Measurements from ENCODE around the gene RABGAP1L.

GRCh38 chr1:174159252-174160108 is at the start of gene RABGAP1L:
- TF ChIP-seq CTCF (IDR thresholded peaks at IDR 0.05) (peak in 1 of 12 donors; percentile 25), POLR2A (IDR thresholded peaks at IDR 0.05) (peak; percentile 36 to 94)
